K562 (cell line): ENCODE data around the gene CYB561A3. TPM values are rescaled to one million over a fixed set of nuclear protein-coding genes. Genes with fewer than 3 reads are reported as not detected.

Experiments used
- CBX1 ChIP-seq: sonication (generic); IDR thresholded peaks from 2 replicates; pipeline ENCODE4 v1.6.1; 2016; ENCODE audit warnings: antibody characterized with exemption, low read depth, mild to moderate bottlenecking
- MCM7 ChIP-seq, 2 experiments: fragments of 450-650 bp; IDR thresholded peaks; 2 replicates each; pipeline ENCODE4 v1.6.1; 2016 to 2018
- RCOR1 ChIP-seq, 2 experiments: IDR thresholded peaks; 2 replicates each; pipeline ENCODE4 v1.6.1; 2012; ENCODE audit warnings: low read depth in 2 of 2, low read length in 2 of 2, borderline replicate concordance in 1 of 2, improper control_type of control experiment in 1 of 2
- TEAD4 ChIP-seq, 2 experiments: sonication (generic) in 1 of 2; formaldehyde crosslinking in 1 of 2; IDR thresholded peaks; 2 replicates each; pipeline versions ENCODE4 v1.6.1 to v1.8.0; 2012 to 2022; ENCODE audit warnings: borderline replicate concordance in 1 of 2, inconsistent platforms in 1 of 2, low read length in 1 of 2, mild to moderate bottlenecking in 1 of 2, missing genetic modification reagents in 1 of 2
- ZBTB2 ChIP-seq: fragments of 450-650 bp; IDR thresholded peaks from 2 replicates; pipeline ENCODE4 v1.6.1; 2016; ENCODE audit warnings: antibody characterized with exemption
- ZBTB34 ChIP-seq: fragments of 250-450 bp; sonication (Bioruptor Pico); IDR thresholded peaks from 2 replicates; pipeline ENCODE4 v1.8.0; 2021; ENCODE audit warnings: mild to moderate bottlenecking, moderate library complexity
- ZNF318 ChIP-seq, 2 experiments: fragments of 450-650 bp; IDR thresholded peaks; 2 replicates each; pipeline ENCODE4 v1.6.1; 2016; ENCODE audit warnings: mild to moderate bottlenecking in 2 of 2, borderline replicate concordance in 1 of 2, low read depth in 1 of 2, moderate library complexity in 1 of 2
- ZNF395 ChIP-seq: fragments of 200-800 bp; sonication (Bioruptor generic); IDR thresholded peaks from 2 replicates; pipeline ENCODE4 v1.6.1; 2017; ENCODE audit warnings: missing genetic modification characterization, missing compliant biosample characterization
- polyA plus RNA-seq, 8 experiments: library from polyadenylated mRNA; depleted of rRNA in 4 of 8; stranded (reverse) in 5 of 8; unstranded in 3 of 8; fragments of >200 nt; fragmentation: Nextera tagmentation in 2 of 8; fragmentation: Illumina TruSeq in 1 of 8; extraction: Ambion mirVana in 2 of 8; extraction: Trizol in 1 of 8; gene quantifications; 2 replicates each; pipeline versions ENCODE4 v1.2.1 to v1.2.3, GENCODE V29; 2011 to 2014; ENCODE audit warnings: inconsistent platforms in 1 of 8, missing spikeins in 1 of 8
- total RNA-seq, 7 experiments: library from RNA; depleted of rRNA in 6 of 7; stranded (reverse); fragments of >200 nt in 6 of 7; fragmentation: Illumina TruSeq in 2 of 7; extraction: Trizol in 2 of 7; gene quantifications; 2 replicates each; pipeline versions ENCODE4 v1.2.1 to v1.2.3, GENCODE V29; 2011 to 2021; ENCODE audit warnings: low replicate concordance in 1 of 7

The CYB561A3 gene
- total and polyA plus RNA-seq, 9 of the 15 experiments (the other 6 are each of a cell fraction or from before 2014, with no cell fraction given) = 29.2 to 78.9 (median 37.9) TPM

GRCh38 chr11:61333550-61334433, 27.9 kb downstream of the CYB561A3 start (continued):
- TF ChIP-seq ZNF318 (IDR thresholded peaks at IDR 0.05; ENCODE audit: borderline replicate concordance in 1 of 2, low read depth in 1 of 2) (no peak), ZBTB34 (no peak), CBX1 (0 out of 2 replicates have a peak, but pooled peaks have one; percentile 46), TEAD4 (IDR thresholded peaks at IDR 0.05; ENCODE audit: low read length) (no peak), TEAD4 (CRISPR knock-in tag; IDR thresholded peaks at IDR 0.05; ENCODE audit: borderline replicate concordance) (no peak), ZBTB2 (0 out of 2 replicates have a peak, but pooled peaks have one; percentile 10), MCM7 (IDR thresholded peaks at IDR 0.05) (no peak), ZNF395 (CRISPR knock-in tag) (peak; percentile 67; the same call in 1 of the 2 replicates), RCOR1 (IDR thresholded peaks at IDR 0.05; ENCODE audit: borderline replicate concordance in 1 of 2, low read depth in 2 of 2, low read length in 2 of 2) (peak in 1 of 2 experiments; percentile 44; a peak in 1 of 4 replicates)
